ENCODE measurements around the gene DSCAML1. TPM values are rescaled to one million over a fixed set of nuclear protein-coding genes. Genes with fewer than 3 reads are reported as not detected.

Gene DSCAML1
- total RNA-seq, 4 donors from 2014 or later = 0.20 to 1.1 (median 0.36) TPM

DNA sequence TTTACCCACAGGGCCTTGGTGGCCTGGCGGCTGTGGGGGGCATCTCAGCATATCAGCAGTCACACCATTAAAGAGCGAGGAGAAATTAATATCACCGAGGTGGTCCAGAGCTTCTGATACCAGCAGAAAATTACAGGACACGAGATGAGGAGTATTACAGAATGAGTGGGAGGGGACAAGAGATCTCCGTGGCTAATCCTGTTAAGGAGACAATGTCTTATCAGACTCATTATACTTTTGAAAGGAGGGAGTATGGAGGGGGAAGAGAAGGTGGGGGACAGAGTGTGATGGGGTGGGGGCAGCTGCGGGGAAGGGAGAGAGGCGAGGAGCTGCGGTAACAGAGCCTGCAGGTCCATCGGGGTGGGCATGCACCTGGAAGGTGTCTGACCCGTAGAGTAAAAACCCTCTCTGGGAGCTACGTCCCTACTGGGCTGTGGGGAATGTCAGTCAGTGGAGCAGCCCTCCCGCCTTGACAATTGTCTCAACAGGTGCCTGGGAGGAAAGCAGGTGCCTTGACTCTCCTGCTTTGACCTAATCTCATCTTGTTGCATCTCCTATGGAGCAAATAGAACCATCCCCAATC, 245.2 kb downstream of the DSCAML1 start:
- Histone ChIP-seq H3K36me3 (no peaks in the 10 kb centered on the region), H3K4me1 (no peaks in the 10 kb centered on the region), H3K27me3 (peaks cover 0 to 6% of the 10 kb centered on the region in 2 donors), H3K27ac (no peak overlapping the region), H3K4me3 (no peak overlapping the region), H3K9me3 (no peaks in the 10 kb centered on the region)
- WGBS, 2 donors = 55 to 69% methylated on average over 12 of the region's 12 CpGs
- no peak for DNase-seq (ENCODE audit: low spot score in 2 of 2)
- no peak for TF ChIP-seq EP300 (IDR thresholded peaks at IDR 0.05)
- TF ChIP-seq, protein P1, sequence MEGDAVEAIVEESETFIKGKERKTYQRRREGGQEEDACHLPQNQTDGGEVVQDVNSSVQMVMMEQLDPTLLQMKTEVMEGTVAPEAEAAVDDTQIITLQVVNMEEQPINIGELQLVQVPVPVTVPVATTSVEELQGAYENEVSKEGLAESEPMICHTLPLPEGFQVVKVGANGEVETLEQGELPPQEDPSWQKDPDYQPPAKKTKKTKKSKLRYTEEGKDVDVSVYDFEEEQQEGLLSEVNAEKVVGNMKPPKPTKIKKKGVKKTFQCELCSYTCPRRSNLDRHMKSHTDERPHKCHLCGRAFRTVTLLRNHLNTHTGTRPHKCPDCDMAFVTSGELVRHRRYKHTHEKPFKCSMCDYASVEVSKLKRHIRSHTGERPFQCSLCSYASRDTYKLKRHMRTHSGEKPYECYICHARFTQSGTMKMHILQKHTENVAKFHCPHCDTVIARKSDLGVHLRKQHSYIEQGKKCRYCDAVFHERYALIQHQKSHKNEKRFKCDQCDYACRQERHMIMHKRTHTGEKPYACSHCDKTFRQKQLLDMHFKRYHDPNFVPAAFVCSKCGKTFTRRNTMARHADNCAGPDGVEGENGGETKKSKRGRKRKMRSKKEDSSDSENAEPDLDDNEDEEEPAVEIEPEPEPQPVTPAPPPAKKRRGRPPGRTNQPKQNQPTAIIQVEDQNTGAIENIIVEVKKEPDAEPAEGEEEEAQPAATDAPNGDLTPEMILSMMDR (IDR thresholded peaks at IDR 0.05) = no peak
- TF ChIP-seq POLR2A (IDR thresholded peaks at IDR 0.05) = no peak

DNA sequence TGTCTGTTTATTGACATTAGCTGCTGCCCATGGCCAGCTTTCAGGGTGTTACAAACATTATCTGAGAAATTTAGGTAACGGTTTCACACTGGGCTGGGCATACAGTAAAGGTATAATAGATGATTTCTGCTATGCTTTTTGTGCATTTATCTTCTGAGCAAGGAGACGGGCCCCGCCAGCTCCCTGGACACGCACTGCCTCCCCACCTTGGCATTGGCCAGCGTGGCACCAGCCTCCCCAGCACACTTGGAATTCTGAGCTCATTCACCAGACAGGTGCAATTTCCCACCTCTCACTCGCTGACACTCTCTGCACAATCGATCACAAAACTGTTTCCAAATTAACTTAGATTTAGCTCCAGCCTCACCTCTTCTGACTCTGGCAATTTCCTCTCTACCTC, 246.6 kb downstream of the DSCAML1 start:
- H3K4me1 ChIP-seq = no peaks in the 10 kb centered on the region
- no peak for DNase-seq (ENCODE audit: low spot score in 2 of 2)
- no peaks in the 10 kb centered on the region for H3K36me3 ChIP-seq
- H3K9me3 ChIP-seq = no peaks in the 10 kb centered on the region
- no peak overlapping the region for H3K4me3 ChIP-seq
- H3K27me3 ChIP-seq = peaks cover 0 to 7% of the 10 kb centered on the region in 2 donors
- TF ChIP-seq EP300 (IDR thresholded peaks at IDR 0.05) (no peak), POLR2A (IDR thresholded peaks at IDR 0.05) (no peak)
- TF ChIP-seq, protein P1 (IDR thresholded peaks at IDR 0.05) = no peak
- no peak overlapping the region for H3K27ac ChIP-seq
- 92 to 94% methylated on average over 7 of the region's 7 CpGs for WGBS, 2 donors

DNA sequence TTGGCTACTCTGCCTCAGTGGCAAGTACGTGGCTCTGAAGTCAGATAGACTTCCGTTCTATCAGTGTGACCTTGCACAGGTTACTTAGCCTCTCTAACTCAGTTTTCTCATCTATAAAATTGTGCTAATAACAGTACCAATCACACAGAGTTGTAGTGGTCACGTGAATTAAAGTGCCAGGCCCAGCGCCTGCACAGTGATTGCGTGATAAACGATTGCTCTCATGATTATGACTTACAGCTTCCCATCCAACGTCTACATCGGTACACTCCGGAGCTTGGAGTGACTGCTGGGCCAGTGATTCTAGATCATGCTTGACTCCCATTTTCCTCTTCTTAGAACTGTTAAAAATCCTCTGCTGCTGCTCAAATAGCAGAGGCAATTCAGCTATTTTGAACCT, 247.6 kb downstream of the DSCAML1 start:
- Histone ChIP-seq H3K9me3 (no peaks in the 10 kb centered on the region), H3K4me3 (no peak overlapping the region), H3K27ac (no peak overlapping the region), H3K27me3 (peaks cover 0 to 7% of the 10 kb centered on the region in 2 donors), H3K36me3 (no peaks in the 10 kb centered on the region), H3K4me1 (no peaks in the 10 kb centered on the region)
- 91 to 92% methylated on average over 9 of the region's 9 CpGs for WGBS, 2 donors
- TF ChIP-seq, protein P1 (IDR thresholded peaks at IDR 0.05) = no peak
- TF ChIP-seq POLR2A (IDR thresholded peaks at IDR 0.05) = no peak
- TF ChIP-seq EP300 (IDR thresholded peaks at IDR 0.05) = no peak
- DNase-seq (ENCODE audit: low spot score in 2 of 2) = no peak

DNA sequence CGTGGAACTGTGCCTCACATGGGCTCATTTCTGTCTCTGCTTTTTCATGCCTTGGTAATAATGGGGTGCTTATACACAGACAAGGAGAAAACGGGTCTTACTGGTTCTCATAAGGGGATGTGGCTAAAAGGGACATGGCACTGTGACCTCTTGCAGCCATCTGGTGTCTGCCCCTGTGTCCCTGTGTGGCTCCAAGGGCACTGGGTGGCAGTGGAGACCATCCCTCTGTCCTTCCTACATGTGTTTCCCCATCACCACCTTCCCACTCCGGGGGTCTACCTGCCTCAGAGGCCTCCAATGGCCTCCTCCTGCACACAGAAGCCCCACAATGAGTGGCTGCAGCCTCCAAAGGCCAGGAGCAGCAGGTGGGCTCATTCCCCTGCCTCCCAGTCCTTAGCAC, 248.1 kb downstream of the DSCAML1 start:
- 61 to 78% methylated on average over 3 of the region's 3 CpGs for WGBS, 2 donors
- no peaks in the 10 kb centered on the region for H3K36me3 ChIP-seq
- H3K4me1 ChIP-seq = no peaks in the 10 kb centered on the region
- H3K27me3 ChIP-seq = peaks cover 0 to 7% of the 10 kb centered on the region in 2 donors
- no peaks in the 10 kb centered on the region for H3K9me3 ChIP-seq
- H3K27ac ChIP-seq = no peak overlapping the region
- H3K4me3 ChIP-seq = no peak overlapping the region
- DNase-seq (ENCODE audit: low spot score in 2 of 2) = no peak
- TF ChIP-seq POLR2A (IDR thresholded peaks at IDR 0.05) (no peak), EP300 (IDR thresholded peaks at IDR 0.05) (no peak)
- TF ChIP-seq, protein P1 (IDR thresholded peaks at IDR 0.05) = no peak

DNA sequence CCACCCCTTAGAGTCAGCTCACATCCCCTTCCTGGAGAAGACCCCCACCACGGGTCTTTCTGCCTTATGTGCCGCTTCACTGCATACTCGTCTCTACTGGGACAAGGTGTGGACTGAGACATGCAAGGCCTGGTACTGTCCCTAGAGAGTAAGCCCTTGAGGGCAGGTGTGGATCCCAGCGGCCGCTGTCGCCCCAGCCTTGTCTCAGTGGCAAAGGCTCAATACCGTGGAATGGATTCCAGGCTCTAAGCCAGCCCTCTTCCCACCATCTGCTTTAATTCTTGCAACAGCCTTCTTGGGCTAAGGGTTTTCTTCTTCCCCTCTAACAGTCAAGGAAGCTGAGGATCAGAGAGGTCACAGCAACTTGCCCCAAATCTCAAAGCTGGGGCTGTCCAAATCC, 249.1 kb downstream of the DSCAML1 start:
- peaks cover 0 to 4% (median 0%) of the 10 kb centered on the region in 4 donors for H3K9me3 ChIP-seq
- peaks cover 0 to 7% of the 10 kb centered on the region in 2 donors for H3K27me3 ChIP-seq
- TF ChIP-seq EP300 (IDR thresholded peaks at IDR 0.05) (no peak), POLR2A (IDR thresholded peaks at IDR 0.05) (no peak)
- TF ChIP-seq, protein P1 (IDR thresholded peaks at IDR 0.05) = no peak
- H3K36me3 ChIP-seq = no peaks in the 10 kb centered on the region
- no peak overlapping the region for H3K4me3 ChIP-seq
- 84 to 86% methylated on average over 7 of the region's 7 CpGs for WGBS, 2 donors
- H3K27ac ChIP-seq = no peak overlapping the region
- no peaks in the 10 kb centered on the region for H3K4me1 ChIP-seq
- no peak for DNase-seq (ENCODE audit: low spot score in 2 of 2)

Data from tibial nerve (tissue), 4 donors.